Karpas-422 (cell line): ENCODE measurements around the gene CCDC59. TPM values are rescaled to one million over a fixed set of nuclear protein-coding genes. Genes with fewer than 3 reads are reported as not detected.
A peak's percentile ranks its signal among the peaks of the same experiment; 100 is the strongest.

Experiments used
- DNase-seq: peaks from one replicate; pipeline ENCODE4 v3.0.0-alpha.2; 2015
- H2AFZ ChIP-seq: fragments of 200-600 bp; sonication (generic); 2 replicates; pipeline ENCODE4 v1.6.1; 2014; ENCODE audit warnings: antibody characterized with exemption, low read length, mixed read lengths
- H3K27ac ChIP-seq: fragments of 200-600 bp; sonication (generic); 2 replicates; pipeline ENCODE4 v1.5.1; 2014; ENCODE audit warnings: mild to moderate bottlenecking, low read length, moderate library complexity
- H3K27me3 ChIP-seq: fragments of 200-600 bp; sonication (generic); 2 replicates; pipeline ENCODE4 v1.6.1; 2014; ENCODE audit warnings: low read length, mixed read lengths
- H3K36me3 ChIP-seq: fragments of 200-600 bp; sonication (generic); 2 replicates; pipeline ENCODE4 v1.6.1; 2014; ENCODE audit warnings: low read length, mixed read lengths; ENCODE audit not compliant: insufficient read depth
- H3K4me1 ChIP-seq: fragments of 200-600 bp; sonication (generic); 2 replicates; pipeline ENCODE4 v1.6.1; 2014; ENCODE audit warnings: mild to moderate bottlenecking, low read length, mixed read lengths
- H3K4me2 ChIP-seq: fragments of 200-600 bp; sonication (generic); 2 replicates; pipeline ENCODE4 v1.6.1; 2014; ENCODE audit warnings: low read length, low read depth, mild to moderate bottlenecking; ENCODE audit not compliant: poor library complexity, severe bottlenecking
- H3K4me3 ChIP-seq: fragments of 200-600 bp; sonication (generic); 2 replicates; pipeline ENCODE4 v1.5.1; 2014; ENCODE audit warnings: mild to moderate bottlenecking, antibody characterized with exemption, low read length, mixed read lengths
- H3K79me2 ChIP-seq: fragments of 200-600 bp; sonication (generic); 2 replicates; pipeline ENCODE4 v1.6.1; 2014; ENCODE audit warnings: mild to moderate bottlenecking, low read length, mixed read lengths
- H3K9ac ChIP-seq: fragments of 200-600 bp; sonication (generic); 2 replicates; pipeline ENCODE4 v1.6.0; 2014; ENCODE audit warnings: low read length
- H3K9me2 ChIP-seq: fragments of 200-600 bp; sonication (generic), shearing (Covaris generic); replicated peaks from 2 replicates; pipeline ENCODE4 v1.6.0; 2014; ENCODE audit warnings: mild to moderate bottlenecking, low read length, moderate library complexity; ENCODE audit not compliant: insufficient read depth
- H3K9me3 ChIP-seq: fragments of 300-700, 200-600 bp; sonication (generic); 2 replicates; pipeline ENCODE4 v1.6.1; 2014; ENCODE audit warnings: low read length, mixed read lengths
- H4K20me1 ChIP-seq: fragments of 200-600 bp; sonication (generic); 2 replicates; pipeline ENCODE4 v1.6.1; 2014; ENCODE audit warnings: mild to moderate bottlenecking, antibody characterized with exemption, low read length, low read depth; ENCODE audit not compliant: insufficient read depth
- total RNA-seq: library from RNA; depleted of rRNA; stranded (reverse); fragments of >200 nt; shearing (Covaris generic); gene quantifications from 2 replicates; pipeline ENCODE4 v1.2.3, GENCODE V29; 2014; ENCODE audit warnings: low replicate concordance

Gene CCDC59
- total RNA-seq, 1 experiment from 2014 or later, result 36.5 TPM

GRCh38 chr12:82351390-82351789 is 6.8 kb downstream of the CCDC59 start:
- no peaks in the 10 kb centered on the region for H3K9me3 ChIP-seq
- H3K36me3 ChIP-seq, result peaks cover 33% of the 10 kb centered on the region; the same call in 1 of the 2 replicates
- no peaks in the 10 kb centered on the region for H3K9me2 ChIP-seq
- no peak overlapping the region for H3K4me3 ChIP-seq
- no peak for DNase-seq
- H3K4me1 ChIP-seq, result peaks cover 11% of the 10 kb centered on the region
- no peak overlapping the region for H2AFZ ChIP-seq
- peaks cover 16% of the 10 kb centered on the region for H3K79me2 ChIP-seq
- H3K27ac ChIP-seq, result no peak overlapping the region
- H3K4me2 ChIP-seq, result no peak overlapping the region
- no peaks in the 10 kb centered on the region for H3K27me3 ChIP-seq
- no peak overlapping the region for H3K9ac ChIP-seq
- 0 out of 2 replicates have a peak, but pooled peaks cover 6% of the 10 kb centered on the region for H4K20me1 ChIP-seq

GRCh38 chr12:82350161-82350560 is 8.0 kb downstream of the CCDC59 start:
- no peaks in the 10 kb centered on the region for H3K27me3 ChIP-seq
- H3K9ac ChIP-seq, result no peak overlapping the region
- no peaks in the 10 kb centered on the region for H4K20me1 ChIP-seq
- H3K36me3 ChIP-seq, result peaks cover 20% of the 10 kb centered on the region; the same call in 1 of the 2 replicates
- H3K27ac ChIP-seq, result no peak overlapping the region
- no peaks in the 10 kb centered on the region for H3K4me1 ChIP-seq
- H3K4me2 ChIP-seq, result no peak overlapping the region
- no peak overlapping the region for H2AFZ ChIP-seq
- DNase-seq, result no peak
- no peak overlapping the region for H3K4me3 ChIP-seq
- H3K79me2 ChIP-seq, result peaks cover 4% of the 10 kb centered on the region; the same call in 1 of the 2 replicates
- H3K9me3 ChIP-seq, result no peaks in the 10 kb centered on the region
- H3K9me2 ChIP-seq, result no peaks in the 10 kb centered on the region

GRCh38 chr12:82329508-82329907 is 28.7 kb downstream of the CCDC59 start:
- H3K27ac ChIP-seq, result no peak overlapping the region
- no peak for DNase-seq
- no peaks in the 10 kb centered on the region for H3K9me3 ChIP-seq
- no peaks in the 10 kb centered on the region for H3K4me1 ChIP-seq
- no peak overlapping the region for H3K4me3 ChIP-seq
- H3K27me3 ChIP-seq, result no peaks in the 10 kb centered on the region
- H3K9me2 ChIP-seq, result no peaks in the 10 kb centered on the region
- H3K36me3 ChIP-seq, result no peaks in the 10 kb centered on the region
- no peak overlapping the region for H3K9ac ChIP-seq
- H3K79me2 ChIP-seq, result no peaks in the 10 kb centered on the region
- no peaks in the 10 kb centered on the region for H4K20me1 ChIP-seq
- H3K4me2 ChIP-seq, result no peak overlapping the region
- no peak overlapping the region for H2AFZ ChIP-seq

- H3K79me2 ChIP-seq, result no peaks in the 10 kb centered on the region
- H3K9me2 ChIP-seq, result no peaks in the 10 kb centered on the region
- H3K27me3 ChIP-seq, result no peaks in the 10 kb centered on the region
- DNase-seq, result no peak
- H4K20me1 ChIP-seq, result no peaks in the 10 kb centered on the region
- no peak overlapping the region for H3K9ac ChIP-seq
- H3K4me2 ChIP-seq, result no peak overlapping the region
- H3K9me3 ChIP-seq, result no peaks in the 10 kb centered on the region
- H3K4me1 ChIP-seq, result no peaks in the 10 kb centered on the region
- H3K4me3 ChIP-seq, result no peak overlapping the region
- no peak overlapping the region for H3K27ac ChIP-seq
- H3K36me3 ChIP-seq, result no peaks in the 10 kb centered on the region
- no peak overlapping the region for H2AFZ ChIP-seq
Measured at GRCh38 chr12:82327861-82328260, 30.3 kb downstream of the CCDC59 start.

GRCh38 chr12:82326905-82327503 is 31.2 kb downstream of the CCDC59 start:
- no peaks in the 10 kb centered on the region for H3K4me1 ChIP-seq
- no peaks in the 10 kb centered on the region for H3K9me2 ChIP-seq
- no peak overlapping the region for H3K27ac ChIP-seq
- peak; percentile 69 for DNase-seq
- H4K20me1 ChIP-seq, result no peaks in the 10 kb centered on the region
- H3K4me3 ChIP-seq, result no peak overlapping the region
- H3K4me2 ChIP-seq, result no peak overlapping the region
- H3K36me3 ChIP-seq, result no peaks in the 10 kb centered on the region
- H3K9me3 ChIP-seq, result no peaks in the 10 kb centered on the region
- H3K9ac ChIP-seq, result no peak overlapping the region
- no peaks in the 10 kb centered on the region for H3K27me3 ChIP-seq
- no peak overlapping the region for H2AFZ ChIP-seq
- no peaks in the 10 kb centered on the region for H3K79me2 ChIP-seq

- Histone ChIP-seq H3K4me1 (no peaks in the 10 kb centered on the region), H3K4me3 (no peak overlapping the region), H3K36me3 (no peaks in the 10 kb centered on the region), H3K4me2 (no peak overlapping the region), H3K79me2 (no peaks in the 10 kb centered on the region), H4K20me1 (no peaks in the 10 kb centered on the region), H3K9ac (no peak overlapping the region), H3K27me3 (no peaks in the 10 kb centered on the region), H3K9me3 (no peaks in the 10 kb centered on the region), H2AFZ (no peak overlapping the region), H3K9me2 (no peaks in the 10 kb centered on the region), H3K27ac (no peak overlapping the region)
- no peak for DNase-seq
Measured at GRCh38 chr12:82325540-82326336, 32.4 kb downstream of the CCDC59 start.

GRCh38 chr12:82319276-82319675 is 38.9 kb downstream of the CCDC59 start:
- H3K79me2 ChIP-seq, result no peaks in the 10 kb centered on the region
- no peaks in the 10 kb centered on the region for H3K36me3 ChIP-seq
- no peaks in the 10 kb centered on the region for H3K9me3 ChIP-seq
- no peak overlapping the region for H3K4me3 ChIP-seq
- no peak overlapping the region for H2AFZ ChIP-seq
- H3K9me2 ChIP-seq, result no peaks in the 10 kb centered on the region
- no peaks in the 10 kb centered on the region for H3K27me3 ChIP-seq
- H3K27ac ChIP-seq, result no peak overlapping the region
- no peak for DNase-seq
- H3K4me1 ChIP-seq, result no peaks in the 10 kb centered on the region
- H3K9ac ChIP-seq, result no peak overlapping the region
- H4K20me1 ChIP-seq, result no peaks in the 10 kb centered on the region
- no peak overlapping the region for H3K4me2 ChIP-seq

- no peak for DNase-seq
- Histone ChIP-seq H3K9ac (no peak overlapping the region), H3K9me3 (no peaks in the 10 kb centered on the region), H3K4me1 (no peaks in the 10 kb centered on the region), H3K4me3 (no peak overlapping the region), H4K20me1 (no peaks in the 10 kb centered on the region), H2AFZ (no peak overlapping the region), H3K79me2 (no peaks in the 10 kb centered on the region), H3K36me3 (no peaks in the 10 kb centered on the region), H3K4me2 (no peak overlapping the region), H3K9me2 (no peaks in the 10 kb centered on the region), H3K27ac (no peak overlapping the region), H3K27me3 (no peaks in the 10 kb centered on the region)
Measured at GRCh38 chr12:82314406-82314892, 43.7 kb downstream of the CCDC59 start.
